MM.1S (cell line): ENCODE data around the gene RAB3B.

Experiments used
- CTCF ChIP-seq: fragments of 300-600 bp; sonication (generic); IDR thresholded peaks from 2 replicates; pipeline ENCODE4 v1.5.1; 2016; ENCODE audit warnings: antibody characterized with exemption, low read length, mixed read lengths
- EZH2 ChIP-seq: fragments of 300-600 bp; sonication (generic); optimal IDR thresholded peaks from 2 replicates; pipeline ENCODE3; 2017; ENCODE audit warnings: low read depth, mild to moderate bottlenecking, antibody characterized with exemption, low read length, mixed read lengths
- EZH2phosphoT487 ChIP-seq: fragments of 300-600 bp; sonication (generic); IDR thresholded peaks from 2 replicates; pipeline ENCODE4 v1.6.1; 2018; ENCODE audit warnings: antibody characterized with exemption, low read length

- no peak for TF ChIP-seq CTCF
- no peak for TF ChIP-seq EZH2
- TF ChIP-seq EZH2phosphoT487 = no peak
Measured at GRCh38 chr1:51978099-51978498, 12.4 kb downstream of the RAB3B start.
